ENCODE data around the gene TGFBR1.

Gene TGFBR1

GRCh38 chr9:99183616-99184015 lies 78.7 kb downstream of the TGFBR1 start (continued):
- TF ChIP-seq ZNF23 (tag by site-specific recombination; IDR thresholded peaks at IDR 0.05; ENCODE audit: borderline replicate concordance) = no peak
- TF ChIP-seq ZNF530 (tag by site-specific recombination; IDR thresholded peaks at IDR 0.05; ENCODE audit: low read depth) = no peak
- no peak for TF ChIP-seq ZNF302 (tag by site-specific recombination; IDR thresholded peaks at IDR 0.05; ENCODE audit: low read depth)
- no peak for TF ChIP-seq BCL11B (tag by site-specific recombination; IDR thresholded peaks at IDR 0.05; ENCODE audit: low read depth)
- no peak for TF ChIP-seq ZNF645 (tag by site-specific recombination; IDR thresholded peaks at IDR 0.05)
- no peak for TF ChIP-seq ZNF223 (tag by site-specific recombination; IDR thresholded peaks at IDR 0.05)
- TF ChIP-seq ZNF416 (tag by site-specific recombination; IDR thresholded peaks at IDR 0.05) = no peak
- TF ChIP-seq ZNF558 (tag by site-specific recombination; IDR thresholded peaks at IDR 0.05) = no peak

GRCh38 chr9:99184110-99184474 lies 79.2 kb downstream of the TGFBR1 start:
- no peaks in the 10 kb centered on the region for H3K36me3 ChIP-seq (ENCODE audit: control insufficient read depth in 2 of 2, insufficient read depth in 1 of 2, low read length in 2 of 2)
- H3K27ac ChIP-seq (ENCODE audit: extremely low read depth, low read depth, low read length) = no peak overlapping the region
- ChIA-PET POLR2A (no interaction called here), CTCF (interaction anchor here (0.6 to 4.9 kb wide), 28 partner anchors 9 to 1150 kb away, joined by 3 to 45 read pairs (median 5); no protein-coding TSS in a partner anchor)
- no peaks in the 10 kb centered on the region for H3K4me1 ChIP-seq (ENCODE audit: control insufficient read depth, insufficient read depth, low read length)
- no peak for TF ChIP-seq REST (tag by site-specific recombination; IDR thresholded peaks at IDR 0.05)
- no peak for TF ChIP-seq ZNF121 (tag by site-specific recombination; IDR thresholded peaks at IDR 0.05)
- no peak for TF ChIP-seq HOXD13 (CRISPR knock-in tag; IDR thresholded peaks at IDR 0.05; ENCODE audit: borderline replicate concordance)
- TF ChIP-seq OSR2 (tag by site-specific recombination; IDR thresholded peaks at IDR 0.05) = no peak
- no peak for TF ChIP-seq ZNF530 (tag by site-specific recombination; IDR thresholded peaks at IDR 0.05; ENCODE audit: low read depth)
- TF ChIP-seq ZNF747 (tag by site-specific recombination; IDR thresholded peaks at IDR 0.05) = no peak
- TF ChIP-seq ZNF140 (tag by site-specific recombination; IDR thresholded peaks at IDR 0.05) = no peak
- no peak for TF ChIP-seq ZNF544 (tag by site-specific recombination; IDR thresholded peaks at IDR 0.05)
- H3K4me3 ChIP-seq (ENCODE audit: low read depth, low read length) = no peak overlapping the region
- no peaks in the 10 kb centered on the region for H3K9me3 ChIP-seq (ENCODE audit: control insufficient read depth, insufficient read depth, low read depth, low read length)

GRCh38 chr9:99184475-99185347 lies 79.8 kb downstream of the TGFBR1 start:
- ChIA-PET CTCF (interaction anchor here (0.6 to 4.9 kb wide), 42 partner anchors 9 to 1223 kb away, joined by 3 to 45 read pairs (median 3); partner anchors contain the start of gene SEC61B), POLR2A (interaction anchor here (2.4 kb wide), 1 partner anchor 37 kb away, joined by 5 read pairs; the partner anchor contains the start of genes ALG2 and SEC61B)
- Histone ChIP-seq H3K27ac (ENCODE audit: extremely low read depth, low read depth, low read length) (no peak overlapping the region), H3K9me3 (ENCODE audit: control insufficient read depth, insufficient read depth, low read depth, low read length) (no peaks in the 10 kb centered on the region), H3K36me3 (ENCODE audit: control insufficient read depth in 2 of 2, insufficient read depth in 1 of 2, low read length in 2 of 2) (no peaks in the 10 kb centered on the region), H3K4me1 (ENCODE audit: control insufficient read depth, insufficient read depth, low read length) (no peaks in the 10 kb centered on the region), H3K4me3 (ENCODE audit: low read depth, low read length) (no peak overlapping the region)
- TF ChIP-seq ZNF148 (tag by site-specific recombination; IDR thresholded peaks at IDR 0.05; ENCODE audit: borderline replicate concordance) = no peak
- TF ChIP-seq ZNF473 (tag by site-specific recombination; IDR thresholded peaks at IDR 0.05) = no peak
- peak; percentile 28; the same call in 1 of the 2 replicates for TF ChIP-seq CTCF (tag by site-specific recombination; IDR thresholded peaks at IDR 0.05)
- TF ChIP-seq ZNF843 (tag by site-specific recombination; IDR thresholded peaks at IDR 0.05) = no peak
- TF ChIP-seq MZF1 (tag by site-specific recombination; IDR thresholded peaks at IDR 0.05; ENCODE audit: borderline replicate concordance) = no peak
- no peak for TF ChIP-seq RBAK (tag by site-specific recombination; IDR thresholded peaks at IDR 0.05)
- no peak for TF ChIP-seq ZNF449 (tag by site-specific recombination; IDR thresholded peaks at IDR 0.05)
- no peak for TF ChIP-seq ZNF23 (tag by site-specific recombination; IDR thresholded peaks at IDR 0.05; ENCODE audit: borderline replicate concordance)

Measured in HEK293 (cell line).